Measurements from ENCODE around the gene FAM120A.
A peak's percentile ranks its signal among the peaks of the same experiment; 100 is the strongest.

FAM120A gene

DNA sequence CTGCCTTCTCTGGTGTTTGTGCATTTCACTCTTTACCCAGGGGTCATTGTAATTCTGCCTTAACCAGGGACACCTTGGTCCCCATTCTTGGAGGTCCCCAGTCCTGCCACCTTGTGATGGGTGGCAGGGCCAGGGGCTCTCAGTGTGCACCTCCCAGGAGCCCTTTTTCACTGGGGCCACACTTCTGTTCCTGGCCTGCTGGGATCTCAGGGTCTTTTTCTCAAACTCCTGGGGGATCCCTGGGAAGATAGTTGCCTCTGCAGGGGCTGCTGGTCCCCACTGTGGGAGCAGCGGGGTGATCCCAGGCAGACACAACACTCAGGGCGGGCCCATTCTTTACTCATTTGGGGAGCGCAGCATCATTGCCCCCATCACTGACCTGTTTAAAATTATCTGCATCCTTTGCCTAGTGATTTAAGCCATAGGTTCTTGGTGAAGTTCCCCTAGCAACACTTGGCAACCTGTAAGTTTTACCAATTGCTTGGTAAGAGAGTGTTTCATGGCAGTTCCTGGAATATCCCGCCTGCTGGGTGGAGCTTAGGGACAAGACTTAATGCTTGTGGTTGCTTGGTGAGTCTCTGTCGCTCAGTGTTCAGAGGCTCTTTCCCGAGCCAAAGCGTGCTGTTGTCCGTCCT is 140.6 kb downstream of the FAM120A start:
- TF ChIP-seq, protein P1, sequence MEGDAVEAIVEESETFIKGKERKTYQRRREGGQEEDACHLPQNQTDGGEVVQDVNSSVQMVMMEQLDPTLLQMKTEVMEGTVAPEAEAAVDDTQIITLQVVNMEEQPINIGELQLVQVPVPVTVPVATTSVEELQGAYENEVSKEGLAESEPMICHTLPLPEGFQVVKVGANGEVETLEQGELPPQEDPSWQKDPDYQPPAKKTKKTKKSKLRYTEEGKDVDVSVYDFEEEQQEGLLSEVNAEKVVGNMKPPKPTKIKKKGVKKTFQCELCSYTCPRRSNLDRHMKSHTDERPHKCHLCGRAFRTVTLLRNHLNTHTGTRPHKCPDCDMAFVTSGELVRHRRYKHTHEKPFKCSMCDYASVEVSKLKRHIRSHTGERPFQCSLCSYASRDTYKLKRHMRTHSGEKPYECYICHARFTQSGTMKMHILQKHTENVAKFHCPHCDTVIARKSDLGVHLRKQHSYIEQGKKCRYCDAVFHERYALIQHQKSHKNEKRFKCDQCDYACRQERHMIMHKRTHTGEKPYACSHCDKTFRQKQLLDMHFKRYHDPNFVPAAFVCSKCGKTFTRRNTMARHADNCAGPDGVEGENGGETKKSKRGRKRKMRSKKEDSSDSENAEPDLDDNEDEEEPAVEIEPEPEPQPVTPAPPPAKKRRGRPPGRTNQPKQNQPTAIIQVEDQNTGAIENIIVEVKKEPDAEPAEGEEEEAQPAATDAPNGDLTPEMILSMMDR (IDR thresholded peaks at IDR 0.05; ENCODE audit: low read depth, low read length, missing control alignments), result no peak
- no peak for DNase-seq (ENCODE audit: low read depth)
- no peak overlapping the region for H3K4me3 ChIP-seq (ENCODE audit: low read depth, low read length)

DNA sequence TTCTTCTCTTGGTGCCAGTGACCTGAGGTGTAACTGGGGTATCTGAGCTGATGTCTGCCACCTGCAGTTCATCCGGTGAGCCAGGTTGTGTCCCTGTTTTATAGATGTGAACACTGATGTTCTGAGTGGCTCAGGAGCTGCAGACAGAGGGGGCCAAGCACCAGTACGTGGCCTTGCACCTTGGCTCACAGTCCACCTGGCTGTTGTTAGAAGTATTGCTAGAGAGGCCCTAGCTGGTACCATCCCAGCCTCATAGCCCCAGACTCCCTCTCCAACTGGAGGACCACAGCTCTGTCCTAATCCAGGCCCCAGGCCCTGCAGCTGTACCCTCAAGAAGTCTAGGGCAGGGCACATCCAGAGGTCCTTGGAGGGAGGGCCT is 141.1 kb downstream of the FAM120A start:
- no peak for DNase-seq (ENCODE audit: low read depth)
- TF ChIP-seq, protein P1 (IDR thresholded peaks at IDR 0.05; ENCODE audit: low read depth, low read length, missing control alignments), result peak; percentile 22
- H3K4me3 ChIP-seq (ENCODE audit: low read depth, low read length), result no peak overlapping the region

DNA sequence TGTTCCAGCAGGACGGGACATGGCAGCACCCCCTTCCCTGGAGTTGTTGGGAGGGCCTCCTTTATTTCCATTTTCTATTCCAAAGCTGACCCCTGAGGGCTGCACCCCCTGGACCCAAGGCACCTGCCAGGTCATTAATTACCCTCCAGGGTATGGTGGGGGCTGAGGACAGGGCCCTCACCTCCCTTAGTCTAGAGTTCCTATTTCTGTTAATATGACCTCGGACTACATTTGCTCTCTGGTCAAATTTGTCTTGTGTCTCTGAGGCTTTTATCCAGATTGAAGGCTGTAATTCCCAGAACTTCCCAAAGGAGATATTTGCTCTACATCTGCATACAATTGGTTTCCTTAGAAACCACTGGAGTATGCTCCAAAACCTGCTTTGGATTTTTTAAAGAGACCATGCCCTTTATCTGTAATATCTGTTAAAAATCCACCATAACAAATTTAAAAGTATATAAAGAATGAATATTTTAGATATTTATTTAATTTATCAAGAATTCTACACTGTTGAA is 141.7 kb downstream of the FAM120A start:
- H3K4me3 ChIP-seq (ENCODE audit: low read depth, low read length), result no peak overlapping the region
- DNase-seq (ENCODE audit: low read depth), result no peak
- TF ChIP-seq, protein P1 (IDR thresholded peaks at IDR 0.05; ENCODE audit: low read depth, low read length, missing control alignments), result no peak

DNA sequence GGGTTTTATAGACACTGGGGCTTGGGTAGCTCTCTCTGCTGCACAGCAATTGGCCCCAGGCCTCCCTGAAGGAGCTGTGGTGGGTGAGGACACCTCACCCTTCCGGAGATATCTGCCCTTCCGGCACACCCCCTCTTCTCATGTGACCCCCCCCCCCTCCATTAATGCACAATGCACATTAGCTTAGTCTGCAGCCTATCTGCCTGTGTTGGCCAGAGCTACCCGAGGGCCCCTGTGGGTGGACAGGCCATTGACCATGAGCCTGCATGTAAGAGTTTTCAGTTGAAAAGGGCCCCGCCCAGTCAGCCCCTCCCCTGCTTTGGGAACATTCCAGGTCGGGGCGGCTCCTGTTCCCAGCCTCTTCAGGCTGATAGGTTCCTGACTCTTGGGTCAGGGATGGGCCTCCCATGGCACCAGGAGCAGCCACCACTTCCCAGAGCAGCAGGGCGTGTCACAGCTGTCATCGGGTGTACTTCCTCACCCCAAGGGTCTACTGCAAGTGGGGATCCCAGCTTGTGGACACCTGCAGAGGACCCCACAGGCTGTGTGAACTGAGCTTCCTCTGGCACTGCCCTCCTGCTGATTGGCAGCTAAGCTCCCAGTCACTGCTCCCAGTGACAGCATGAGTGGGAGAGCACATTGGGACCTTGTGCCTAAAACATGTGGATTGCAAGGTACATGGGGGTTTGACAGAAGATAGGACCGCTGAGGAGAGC is 142.7 kb downstream of the FAM120A start:
- TF ChIP-seq, protein P1 (IDR thresholded peaks at IDR 0.05; ENCODE audit: low read depth, low read length, missing control alignments), result no peak
- no peak overlapping the region for H3K4me3 ChIP-seq (ENCODE audit: low read depth, low read length)

DNA sequence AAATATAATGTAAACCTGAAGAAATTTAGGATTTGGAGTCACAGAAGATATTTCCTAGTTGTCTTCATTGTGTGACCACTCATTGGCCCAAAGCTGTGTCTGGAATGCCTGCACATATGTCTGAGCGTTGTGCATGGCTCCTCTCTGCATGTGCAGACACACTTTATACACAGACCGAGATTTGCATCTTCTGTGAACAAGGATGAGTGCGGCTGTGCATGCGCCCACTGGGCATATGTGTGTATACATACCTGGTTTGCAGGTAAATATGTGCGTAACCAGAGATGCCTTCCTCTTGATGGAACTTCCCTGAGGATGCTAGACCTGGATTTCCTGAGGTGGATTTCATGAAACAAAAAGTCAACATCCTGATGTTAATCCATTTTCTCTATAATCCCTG is 144.0 kb downstream of the FAM120A start:
- no peak for DNase-seq (ENCODE audit: low read depth)
- TF ChIP-seq, protein P1 (IDR thresholded peaks at IDR 0.05; ENCODE audit: low read depth, low read length, missing control alignments), result no peak
- no peak overlapping the region for H3K4me3 ChIP-seq (ENCODE audit: low read depth, low read length)

More for the DNA sequence above, 142.7 kb downstream of the FAM120A start:
- DNase-seq (ENCODE audit: low read depth), result no peak

DNA sequence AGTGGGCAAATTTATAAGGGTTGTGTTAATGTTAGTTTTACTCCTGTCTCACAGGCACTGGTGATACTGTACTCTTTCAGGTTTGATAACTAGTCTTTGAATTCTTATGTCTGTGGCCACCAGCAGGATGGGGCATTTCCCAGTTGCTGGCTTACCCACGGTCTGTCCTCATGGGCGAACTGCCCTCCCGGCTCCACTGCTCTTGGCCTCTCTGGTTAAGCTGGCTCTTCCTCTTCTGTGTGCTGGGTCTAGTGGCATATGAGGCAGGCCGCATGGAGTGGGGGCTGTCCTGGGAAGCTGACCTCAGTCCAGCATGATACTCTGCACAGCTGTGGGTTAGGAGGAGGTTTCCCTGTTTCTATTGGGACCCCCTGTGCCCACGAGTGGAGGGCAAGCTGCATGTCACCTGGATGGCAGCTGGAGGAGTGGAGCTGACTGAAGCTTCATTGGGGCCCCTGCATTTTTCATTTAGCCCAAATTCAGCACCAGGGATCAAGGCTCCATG is 144.4 kb downstream of the FAM120A start:
- DNase-seq (ENCODE audit: low read depth), result no peak
- no peak overlapping the region for H3K4me3 ChIP-seq (ENCODE audit: low read depth, low read length)

More for the DNA sequence above, 144.4 kb downstream of the FAM120A start:
- TF ChIP-seq, protein P1 (IDR thresholded peaks at IDR 0.05; ENCODE audit: low read depth, low read length, missing control alignments), result no peak
